ENCODE measurements around the gene LRRC14B. TPM values are rescaled to one million over a fixed set of nuclear protein-coding genes. Genes with fewer than 3 reads are reported as not detected.

Gene LRRC14B
- not detected in 2 replicates for total RNA-seq (2014; rRNA removed; shearing (Covaris generic))

- no peak for DNase-seq (ENCODE audit: low read depth)
Measured at GRCh38 chr5:191036-191948, at the start of gene LRRC14B. Gene LRRC14B (plus strand): TSS chr5:191495. CDS start chr5:191539, 44 bp downstream.

GRCh38 chr5:141761-142160, 49.5 kb upstream of the LRRC14B start:
- no peak for DNase-seq (ENCODE audit: low read depth)

GRCh38 chr5:142246-142810, 49.0 kb upstream of the LRRC14B start:
- DNase-seq (ENCODE audit: low read depth), result no peak

- no peak for DNase-seq (ENCODE audit: low read depth)
Measured at GRCh38 chr5:143041-143440, 48.3 kb upstream of the LRRC14B start.

GRCh38 chr5:144941-145340, 46.4 kb upstream of the LRRC14B start:
- no peak for DNase-seq (ENCODE audit: low read depth)

- DNase-seq (ENCODE audit: low read depth), result no peak
Measured at GRCh38 chr5:145585-146323, 45.5 kb upstream of the LRRC14B start.

- DNase-seq (ENCODE audit: low read depth), result no peak
Measured at GRCh38 chr5:147751-148150, 43.5 kb upstream of the LRRC14B start.

- no peak for DNase-seq (ENCODE audit: low read depth)
Measured at GRCh38 chr5:149745-150485, 41.4 kb upstream of the LRRC14B start.

- no peak for DNase-seq (ENCODE audit: low read depth)
Measured at GRCh38 chr5:150746-151145, 40.5 kb upstream of the LRRC14B start.

GRCh38 chr5:152077-152476, 39.2 kb upstream of the LRRC14B start:
- no peak for DNase-seq (ENCODE audit: low read depth)

GRCh38 chr5:153256-153655, 38.0 kb upstream of the LRRC14B start:
- peak; percentile 91 for DNase-seq (ENCODE audit: low read depth)

- DNase-seq (ENCODE audit: low read depth), result peak; percentile 65
Measured at GRCh38 chr5:154236-154635, 37.1 kb upstream of the LRRC14B start.

- DNase-seq (ENCODE audit: low read depth), result no peak
Measured at GRCh38 chr5:154826-155225, 36.5 kb upstream of the LRRC14B start.

GRCh38 chr5:155651-156410, 35.5 kb upstream of the LRRC14B start:
- no peak for DNase-seq (ENCODE audit: low read depth)

- no peak for DNase-seq (ENCODE audit: low read depth)
Measured at GRCh38 chr5:156411-157072, 34.8 kb upstream of the LRRC14B start.

GRCh38 chr5:157126-157715, 34.1 kb upstream of the LRRC14B start:
- no peak for DNase-seq (ENCODE audit: low read depth)

GRCh38 chr5:157801-158200, 33.5 kb upstream of the LRRC14B start:
- no peak for DNase-seq (ENCODE audit: low read depth)

GRCh38 chr5:158807-159447, 32.4 kb upstream of the LRRC14B start:
- DNase-seq (ENCODE audit: low read depth), result no peak

GRCh38 chr5:159448-160172, 31.7 kb upstream of the LRRC14B start:
- DNase-seq (ENCODE audit: low read depth), result peak; percentile 83

All from M059J (cell line).